HepG2 (cell line): ENCODE results near the gene ZNF451. TPM values are rescaled to one million over a fixed set of nuclear protein-coding genes. Genes with fewer than 3 reads are reported as not detected.
A peak's percentile ranks its signal among the peaks of the same experiment; 100 is the strongest.

Source experiments
- ATAC-seq: fragments of 200-7000 bp; cut with Tn5 transposase; 3 replicates; pipeline ENCODE4 v1.9.1; 2020; ENCODE audit warnings: mild to moderate bottlenecking, moderate library complexity
- BruUV-seq: library from RNA; stranded (reverse); fragments of 400-500 nt; replicated peaks from 2 replicates; lab custom pipeline; 2021; lab: Mats Ljungman, UMichigan
- CTCF ChIA-PET: fragments of 300-600 bp; formaldehyde crosslinking; extraction: SDS; loops from one replicate; lab custom pipeline; 2021; ENCODE audit warnings: low total read pairs, inconsistent platforms, low intra/inter-chr PET ratio; lab: Yijun Ruan, JAX
- POLR2A ChIA-PET: fragments of 350-600 bp; sonication (Branson Sonifier 250); formaldehyde crosslinking; loops from one replicate; lab custom pipeline; 2020; ENCODE audit warnings: antibody characterized with exemption, inconsistent platforms; lab: Yijun Ruan, JAX
- DNase-seq: peaks from one replicate; pipeline ENCODE4 v3.0.0-alpha.2; 2015; ENCODE audit warnings: low spot score
- FAIRE-seq: peaks from 3 replicates; lab custom pipeline; 2011; peaks lifted over from hg19 to GRCh38; lab: Jason Lieb, UNC
- H2AFZ ChIP-seq: one replicate; pipeline ENCODE4 v1.6.1; 2011; ENCODE audit warnings: low read length, inconsistent platforms
- H3K27ac ChIP-seq: fragments of 300-600 bp; 3 replicates; pipeline ENCODE4 v1.8.0; 2011; ENCODE audit warnings: mixed run types, mild to moderate bottlenecking, mixed read lengths, low read length, inconsistent platforms; ENCODE audit not compliant: insufficient read depth; ENCODE audit errors: extremely low read length
- H3K27me3 ChIP-seq, 2 experiments: fragments of 200-600 bp in 1 of 2; 2 replicates in 1 of 2; 3 replicates in 1 of 2; pipeline versions ENCODE4 v1.6.0 to v1.8.0; 2011; ENCODE audit warnings: low read length in 2 of 2, mild to moderate bottlenecking in 2 of 2, moderate library complexity in 2 of 2, inconsistent platforms in 1 of 2; ENCODE audit not compliant: insufficient read depth in 2 of 2, control insufficient read depth in 1 of 2
- H3K36me3 ChIP-seq, 2 experiments: fragments of 200-600 bp in 1 of 2; replicated peaks in 1 of 2; 2 replicates in 1 of 2; 3 replicates in 1 of 2; pipeline versions ENCODE4 v1.5.1 to v1.8.0; 2011; ENCODE audit warnings: low read length in 2 of 2, inconsistent platforms in 1 of 2; ENCODE audit not compliant: insufficient read depth in 2 of 2, control insufficient read depth in 1 of 2
- H3K4me1 ChIP-seq: 2 replicates; pipeline ENCODE4 v1.5.1; 2012; ENCODE audit warnings: low read length, inconsistent platforms; ENCODE audit not compliant: insufficient read depth
- H3K4me2 ChIP-seq: 2 replicates; pipeline ENCODE4 v1.6.0; 2011; ENCODE audit warnings: low read depth, low read length, inconsistent platforms
- H3K4me3 ChIP-seq, 3 experiments: fragments of 200-600 bp in 1 of 3; sonication (generic), shearing (Covaris generic) in 1 of 3; replicated peaks in 1 of 3; 2 replicates each; pipeline ENCODE4 v1.5.1; 2011 to 2016; ENCODE audit warnings: low read length in 3 of 3, inconsistent platforms in 2 of 3, low read depth in 2 of 3, mild to moderate bottlenecking in 2 of 3, control low read depth in 1 of 3, mixed read lengths in 1 of 3; ENCODE audit not compliant: insufficient read depth in 1 of 3
- H3K79me2 ChIP-seq: one replicate; pipeline ENCODE4 v1.6.1; 2011; ENCODE audit warnings: low read length, inconsistent platforms; ENCODE audit not compliant: insufficient read depth
- H3K9ac ChIP-seq: 2 replicates; pipeline ENCODE4 v1.6.0; 2011; ENCODE audit warnings: mild to moderate bottlenecking, low read depth, low read length, inconsistent platforms; ENCODE audit not compliant: insufficient read depth
- H3K9me3 ChIP-seq: 2 replicates; pipeline ENCODE4 v1.5.1; 2012; ENCODE audit warnings: mild to moderate bottlenecking, low read length
- H4K20me1 ChIP-seq: 2 replicates; pipeline ENCODE4 v1.6.0; 2011; ENCODE audit warnings: inconsistent platforms, mild to moderate bottlenecking, low read length, moderate library complexity; ENCODE audit not compliant: insufficient read depth
- AGO1 ChIP-seq: fragments of 200-400 bp; formaldehyde crosslinking; IDR thresholded peaks from 2 replicates; pipeline ENCODE4 v1.6.1; 2017; ENCODE audit warnings: mild to moderate bottlenecking, low read depth, low read length, moderate library complexity; ENCODE audit not compliant: poor library complexity, severe bottlenecking
- ASH2L ChIP-seq: fragments of 300-600, 200-600 bp; sonication (generic); IDR thresholded peaks from 2 replicates; pipeline ENCODE4 v1.7.0; 2017; ENCODE audit warnings: low read depth, mild to moderate bottlenecking, moderate library complexity, mixed read lengths, low read length; ENCODE audit not compliant: insufficient read length
- CAMTA2 ChIP-seq: sonication (generic); formaldehyde crosslinking; IDR thresholded peaks from 2 replicates; pipeline ENCODE4 v1.4.0; 2020; ENCODE audit warnings: mild to moderate bottlenecking, missing genetic modification reagents, borderline replicate concordance
- DMAP1 ChIP-seq: IDR thresholded peaks from 2 replicates; pipeline ENCODE4 v1.6.1; 2016
- ELF4 ChIP-seq: sonication (generic); formaldehyde crosslinking; IDR thresholded peaks from 2 replicates; pipeline ENCODE4 v1.5.0; 2020; ENCODE audit warnings: missing genetic modification reagents, mild to moderate bottlenecking, moderate library complexity, borderline replicate concordance
- KDM6A ChIP-seq: IDR thresholded peaks from 2 replicates; pipeline ENCODE4 v1.6.1; 2016; ENCODE audit warnings: low read depth
- ZFP36 ChIP-seq: fragments of 150-350 bp; IDR thresholded peaks from 2 replicates; pipeline ENCODE4 v1.6.1; 2018; ENCODE audit warnings: borderline replicate concordance, low read length, low read depth; ENCODE audit not compliant: partially characterized antibody
- ZNF768 ChIP-seq: sonication (generic); formaldehyde crosslinking; IDR thresholded peaks from 2 replicates; pipeline ENCODE4 v1.4.0; 2020; ENCODE audit warnings: missing genetic modification reagents
- ZSCAN25 ChIP-seq: sonication (generic); formaldehyde crosslinking; IDR thresholded peaks from 2 replicates; pipeline ENCODE4 v1.8.0; 2022; ENCODE audit warnings: mild to moderate bottlenecking, missing genetic modification reagents
- WGBS: methylation state at CpG from one replicate; pipeline ENCODE4 v1.1.6; 2017; ENCODE audit warnings: low lambda C conversion rate; 5-methylcytosine and 5-hydroxymethylcytosine counted together
- in situ Hi-C: cut with HindIII; loops from 2 replicates; pipeline ENCODE4 v1.10.0; 2017; ENCODE audit warnings: low pct_unique_long_range_greater_than_20kb; ENCODE audit not compliant: extremely low pct_ligation_motif_present
- intact Hi-C: fragments of 100-400 bp; cut with micrococcal nuclease; formaldehyde crosslinking; loops from one replicate; pipeline ENCODE4 v1.10.0; 2022; ENCODE audit not compliant: unreplicated experiment
- polyA plus RNA-seq, 8 experiments: library from polyadenylated mRNA; depleted of rRNA in 3 of 8; stranded (reverse) in 7 of 8; unstranded in 1 of 8; fragments of >200 nt; fragmentation: Illumina TruSeq in 4 of 8; extraction: Trizol in 4 of 8; gene quantifications; 2 replicates each; pipeline versions ENCODE4 v1.2.1 to v1.2.3, GENCODE V29; 2011 to 2016; ENCODE audit warnings: low read depth in 4 of 8, missing spikeins in 1 of 8, mixed read lengths in 1 of 8; ENCODE audit not compliant: insufficient read depth in 1 of 8
- total RNA-seq, 5 experiments: library from RNA; depleted of rRNA; stranded (reverse); fragments of >200 nt; fragmentation: Illumina TruSeq; extraction: Trizol; gene quantifications; 2 replicates each; pipeline ENCODE4 v1.2.3, GENCODE V29; 2016; ENCODE audit warnings: low read depth in 1 of 5
- TF ChIP-seq, protein P1 (sequence below): sonication (generic); formaldehyde crosslinking; IDR thresholded peaks from 2 replicates; pipeline ENCODE4 v1.4.0; 2020; ENCODE audit warnings: mild to moderate bottlenecking, low read depth, missing genetic modification reagents

The ZNF451 gene
- total and polyA plus RNA-seq, 2 of the 13 experiments (the other 11 are each of a cell fraction or from before 2014, with no cell fraction given): 32.1 to 65.7 TPM

- intact Hi-C loops: no loop called here
- Histone ChIP-seq H3K9me3 (no peaks in the 10 kb centered on the region), H3K79me2 (no peaks in the 10 kb centered on the region), H3K4me2 (no peak overlapping the region), H3K4me3 (no peak overlapping the region), H3K27me3 (no peaks in the 10 kb centered on the region), H3K9ac (no peak overlapping the region), H3K27ac (no peak overlapping the region), H3K36me3 (peaks cover 2 to 16% of the 10 kb centered on the region in 2 experiments; a peak in 3 of 5 replicates), H4K20me1 (no peaks in the 10 kb centered on the region), H2AFZ (no peak overlapping the region), H3K4me1 (no peaks in the 10 kb centered on the region)
- ChIA-PET POLR2A (no interaction called here), CTCF (no interaction called here)
- 91% methylated on average over 2 of the region's 2 CpGs for WGBS
- DNase-seq: no peak
- in situ Hi-C loops: no loop called here
- FAIRE-seq: no peak
- no peak for ATAC-seq
- BruUV-seq: no TSS peak
- no peak for TF ChIP-seq ZNF768 (CRISPR knock-in tag)
- TF ChIP-seq DMAP1: no peak
- TF ChIP-seq KDM6A (CRISPR knock-in tag): no peak
- no peak for TF ChIP-seq ZSCAN25 (CRISPR knock-in tag)
- TF ChIP-seq AGO1: no peak
- no peak for TF ChIP-seq CAMTA2
Observed at GRCh38 chr6:57159127-57159526, 69.1 kb downstream of the ZNF451 start.

GRCh38 chr6:57162028-57162427 is 72.0 kb downstream of the ZNF451 start:
- POLR2A ChIA-PET: interaction anchor here (1.0 kb wide), 1 partner anchor 10 kb away, joined by 3 read pairs; the partner anchor contains the start of gene BAG2
- Histone ChIP-seq H3K79me2 (no peaks in the 10 kb centered on the region), H3K9ac (no peak overlapping the region), H3K27ac (no peak overlapping the region), H3K27me3 (no peaks in the 10 kb centered on the region), H3K4me3 (no peak overlapping the region), H3K4me2 (no peak overlapping the region), H3K4me1 (no peaks in the 10 kb centered on the region), H2AFZ (no peak overlapping the region), H4K20me1 (no peaks in the 10 kb centered on the region), H3K9me3 (no peaks in the 10 kb centered on the region), H3K36me3 (peaks cover 2 to 7% of the 10 kb centered on the region in 2 experiments; a peak in 2 of 5 replicates)
- TF ChIP-seq ZFP36 (no peak), ASH2L (no peak), ELF4 (CRISPR knock-in tag) (0 out of 2 replicates have a peak, but pooled peaks have one; percentile 30)
- TF ChIP-seq, protein P1, sequence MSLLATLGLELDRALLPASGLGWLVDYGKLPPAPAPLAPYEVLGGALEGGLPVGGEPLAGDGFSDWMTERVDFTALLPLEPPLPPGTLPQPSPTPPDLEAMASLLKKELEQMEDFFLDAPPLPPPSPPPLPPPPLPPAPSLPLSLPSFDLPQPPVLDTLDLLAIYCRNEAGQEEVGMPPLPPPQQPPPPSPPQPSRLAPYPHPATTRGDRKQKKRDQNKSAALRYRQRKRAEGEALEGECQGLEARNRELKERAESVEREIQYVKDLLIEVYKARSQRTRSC (CRISPR knock-in tag): no peak
- no peak for FAIRE-seq
- ATAC-seq: no peak
- intact Hi-C loops: no loop called here
- WGBS: 98% methylated on average over 2 of the region's 2 CpGs
- in situ Hi-C loops: no loop called here
- BruUV-seq: no TSS peak
- no peak for DNase-seq
- CTCF ChIA-PET: no interaction called here
